WTC11 (cell line): ENCODE measurements around the gene ZNF585A. TPM values are rescaled to one million over a fixed set of nuclear protein-coding genes. Genes with fewer than 3 reads are reported as not detected.
"Not testable (repeated sequence)": the region's sequence is repeated elsewhere in the genome, so short reads cannot be mapped to it uniquely, and the experiment has no call there.

Experiments used
- ATAC-seq: fragments of 200-7000 bp; cut with Tn5 transposase; 2 replicates; pipeline ENCODE4 v1.10.0; 2021; ENCODE audit warnings: mild to moderate bottlenecking, moderate library complexity
- CTCF ChIA-PET: fragments of 300-600 bp; sonication (Branson Sonifier 250); formaldehyde crosslinking; loops from one replicate; lab custom pipeline; 2021; ENCODE audit warnings: antibody characterized with exemption; lab: Charles Lee
- POLR2A ChIA-PET: fragments of 350-600 bp; sonication (Branson Sonifier 250); formaldehyde crosslinking; loops from one replicate; lab custom pipeline; 2021; ENCODE audit warnings: antibody characterized with exemption; lab: Charles Lee
- DNase-seq: peaks from one replicate; pipeline ENCODE4 v3.0.0; 2021; ENCODE audit warnings: low spot score
- H3K27ac Mint-ChIP-seq: 2 replicates; pipeline ENCODE4 v1.8.0; 2021; ENCODE audit warnings: mixed read lengths
- H3K27me3 Mint-ChIP-seq: 2 replicates; pipeline ENCODE4 v1.8.0; 2021; ENCODE audit warnings: low read depth, mild to moderate bottlenecking, moderate library complexity, mixed read lengths
- H3K36me3 Mint-ChIP-seq: 2 replicates; pipeline ENCODE4 v1.8.0; 2021; ENCODE audit warnings: mixed read lengths
- H3K4me1 Mint-ChIP-seq: 2 replicates; pipeline ENCODE4 v1.8.0; 2022; ENCODE audit warnings: mixed read lengths
- H3K4me3 Mint-ChIP-seq: 2 replicates; pipeline ENCODE4 v1.8.0; 2021; ENCODE audit warnings: mild to moderate bottlenecking, moderate library complexity, mixed read lengths
- H3K9me3 Mint-ChIP-seq: 2 replicates; pipeline ENCODE4 v1.8.0; 2021; ENCODE audit warnings: mixed read lengths
- EMX1 ChIP-seq: fragments of 250-450 bp; sonication (Bioruptor Pico); IDR thresholded peaks from 2 replicates; pipeline ENCODE4 v1.8.0; 2021; ENCODE audit warnings: mild to moderate bottlenecking
- FOXP1 ChIP-seq: sonication (generic); formaldehyde crosslinking; IDR thresholded peaks from 2 replicates; pipeline ENCODE4 v1.8.0; 2022; ENCODE audit warnings: missing genetic modification reagents, mild to moderate bottlenecking, moderate library complexity, borderline replicate concordance
- GABPB1 ChIP-seq: sonication (generic); formaldehyde crosslinking; IDR thresholded peaks from 2 replicates; pipeline ENCODE4 v1.8.1; 2023; ENCODE audit warnings: mild to moderate bottlenecking, missing genetic modification reagents
- JAZF1 ChIP-seq: fragments of 250-450 bp; sonication (Bioruptor Pico); IDR thresholded peaks from 2 replicates; pipeline ENCODE4 v1.9.0; 2021; ENCODE audit warnings: moderate library complexity, mild to moderate bottlenecking, inconsistent platforms
- JUN ChIP-seq: sonication (generic); formaldehyde crosslinking; IDR thresholded peaks from 2 replicates; pipeline ENCODE4 v1.8.0; 2023; ENCODE audit warnings: mild to moderate bottlenecking, missing genetic modification reagents
- NFATC4 ChIP-seq: fragments of 250-450 bp; sonication (Bioruptor Pico); IDR thresholded peaks from 2 replicates; pipeline ENCODE4 v1.9.0; 2021; ENCODE audit warnings: mild to moderate bottlenecking
- NFE2L1 ChIP-seq: sonication (generic); formaldehyde crosslinking; IDR thresholded peaks from 2 replicates; pipeline ENCODE4 v1.8.1; 2023; ENCODE audit warnings: missing genetic modification reagents
- PRRX2 ChIP-seq: fragments of 250-450 bp; sonication (Bioruptor Pico); IDR thresholded peaks from 2 replicates; pipeline ENCODE4 v1.8.0; 2021; ENCODE audit warnings: mild to moderate bottlenecking
- RELA ChIP-seq: sonication (generic); formaldehyde crosslinking; IDR thresholded peaks from 2 replicates; pipeline ENCODE4 v1.8.1; 2022; ENCODE audit warnings: missing genetic modification reagents, mild to moderate bottlenecking, borderline replicate concordance
- SMAD4 ChIP-seq: sonication (generic); formaldehyde crosslinking; IDR thresholded peaks from 2 replicates; pipeline ENCODE4 v1.8.0; 2022; ENCODE audit warnings: mild to moderate bottlenecking, missing genetic modification reagents
- SOX15 ChIP-seq: fragments of 250-450 bp; sonication (Bioruptor Pico); IDR thresholded peaks from 2 replicates; pipeline ENCODE4 v1.9.0; 2021; ENCODE audit warnings: mild to moderate bottlenecking
- SP1 ChIP-seq: sonication (generic); formaldehyde crosslinking; conservative IDR thresholded peaks from 2 replicates; pipeline ENCODE4 v1.8.1; 2022; ENCODE audit warnings: missing genetic modification reagents
- TCF7 ChIP-seq: sonication (generic); formaldehyde crosslinking; IDR thresholded peaks from 2 replicates; pipeline ENCODE4 v1.8.0; 2022; ENCODE audit warnings: mild to moderate bottlenecking, low read depth, missing genetic modification reagents, moderate library complexity
- ZNF138 ChIP-seq: sonication (generic); formaldehyde crosslinking; conservative IDR thresholded peaks from 2 replicates; pipeline ENCODE4 v1.8.1; 2022; ENCODE audit warnings: mild to moderate bottlenecking, moderate library complexity, missing genetic modification reagents
- ZNF219 ChIP-seq: sonication (generic); formaldehyde crosslinking; IDR thresholded peaks from 2 replicates; pipeline ENCODE4 v1.8.0; 2023; ENCODE audit warnings: missing genetic modification reagents, mild to moderate bottlenecking, borderline replicate concordance
- ZNF232 ChIP-seq: sonication (generic); formaldehyde crosslinking; IDR thresholded peaks from 2 replicates; pipeline ENCODE4 v1.8.0; 2022; ENCODE audit warnings: mild to moderate bottlenecking, missing genetic modification reagents
- ZNF396 ChIP-seq: fragments of 250-450 bp; sonication (Bioruptor Pico); IDR thresholded peaks from 2 replicates; pipeline ENCODE4 v1.8.0; 2021; ENCODE audit warnings: mild to moderate bottlenecking, moderate library complexity, borderline replicate concordance
- ZNF416 ChIP-seq: fragments of 250-450 bp; sonication (Bioruptor Pico); IDR thresholded peaks from 2 replicates; pipeline ENCODE4 v1.9.0; 2021; ENCODE audit warnings: mild to moderate bottlenecking, inconsistent platforms
- ZNF423 ChIP-seq: fragments of 250-450 bp; sonication (Bioruptor Pico); IDR thresholded peaks from 2 replicates; pipeline ENCODE4 v2.1.2; 2022; ENCODE audit warnings: mild to moderate bottlenecking, moderate library complexity
- ZNF671 ChIP-seq: fragments of 250-450 bp; sonication (Bioruptor Pico); IDR thresholded peaks from 2 replicates; pipeline ENCODE4 v1.8.0; 2021; ENCODE audit warnings: mild to moderate bottlenecking
- total RNA-seq: library from RNA; stranded (reverse); gene quantifications from 3 replicates; pipeline ENCODE4 v1.2.3, GENCODE V29; 2021
- TF ChIP-seq, protein P1 (sequence below): sonication (generic); formaldehyde crosslinking; IDR thresholded peaks from 2 replicates; pipeline ENCODE4 v1.8.1; 2022; ENCODE audit warnings: missing genetic modification reagents, borderline replicate concordance
- TF ChIP-seq, protein P2 (sequence below): sonication (generic); formaldehyde crosslinking; IDR thresholded peaks from 2 replicates; pipeline ENCODE4 v1.8.1; 2022; ENCODE audit warnings: mild to moderate bottlenecking, missing genetic modification reagents, moderate library complexity, borderline replicate concordance
- TF ChIP-seq, protein P3 (sequence below): sonication (generic); formaldehyde crosslinking; IDR thresholded peaks from 2 replicates; pipeline ENCODE4 v1.8.1; 2023; ENCODE audit warnings: mild to moderate bottlenecking, missing genetic modification reagents, moderate library complexity
- TF ChIP-seq, protein P4 (sequence below): sonication (generic); formaldehyde crosslinking; IDR thresholded peaks from 2 replicates; pipeline ENCODE4 v1.8.0; 2022; ENCODE audit warnings: mild to moderate bottlenecking, missing genetic modification reagents
- TF ChIP-seq, protein P5 (sequence below): fragments of 250-450 bp; sonication (Bioruptor Pico); IDR thresholded peaks from 2 replicates; pipeline ENCODE4 v1.9.0; 2021; ENCODE audit warnings: mild to moderate bottlenecking
- TF ChIP-seq, protein P6 (sequence below): fragments of 250-450 bp; sonication (Bioruptor Pico); IDR thresholded peaks from 2 replicates; pipeline ENCODE4 v2.1.2; 2022; ENCODE audit warnings: mild to moderate bottlenecking, moderate library complexity

The ZNF585A gene
- total RNA-seq, 1 experiment from 2014 or later: 18.2 TPM

DNA sequence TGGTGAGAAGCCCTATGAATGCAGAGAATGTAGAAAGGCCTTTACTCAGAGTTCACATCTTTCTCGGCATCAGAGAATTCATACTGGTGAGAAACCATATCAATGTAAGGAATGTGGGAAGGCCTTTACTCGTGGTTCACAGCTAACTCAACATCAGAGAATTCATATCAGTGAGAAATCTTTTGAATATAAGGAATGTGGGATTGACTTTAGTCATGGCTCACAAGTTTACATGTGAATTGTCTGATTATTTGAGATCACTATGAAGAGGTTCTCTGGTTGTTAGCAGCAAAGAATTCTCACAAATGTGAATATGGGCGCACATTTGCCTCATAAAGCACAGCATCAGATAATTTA lies 43.7 kb downstream of the ZNF585A start:
- TF ChIP-seq GABPB1 (CRISPR knock-in tag) (no peak), NFATC4 (no peak), TCF7 (no peak), ZNF416 (CRISPR knock-in tag) (no peak), ZNF232 (no peak), NFE2L1 (CRISPR knock-in tag) (no peak), SP1 (CRISPR knock-in tag) (no peak), PRRX2 (CRISPR knock-in tag) (no peak), ZNF671 (no peak), JAZF1 (CRISPR knock-in tag) (no peak), ZNF423 (no peak), JUN (CRISPR knock-in tag) (no peak), ZNF138 (CRISPR knock-in tag) (no peak), SMAD4 (CRISPR knock-in tag) (no peak), ZNF396 (CRISPR knock-in tag) (no peak), ZNF219 (CRISPR knock-in tag) (no peak)
- TF ChIP-seq, protein P1, sequence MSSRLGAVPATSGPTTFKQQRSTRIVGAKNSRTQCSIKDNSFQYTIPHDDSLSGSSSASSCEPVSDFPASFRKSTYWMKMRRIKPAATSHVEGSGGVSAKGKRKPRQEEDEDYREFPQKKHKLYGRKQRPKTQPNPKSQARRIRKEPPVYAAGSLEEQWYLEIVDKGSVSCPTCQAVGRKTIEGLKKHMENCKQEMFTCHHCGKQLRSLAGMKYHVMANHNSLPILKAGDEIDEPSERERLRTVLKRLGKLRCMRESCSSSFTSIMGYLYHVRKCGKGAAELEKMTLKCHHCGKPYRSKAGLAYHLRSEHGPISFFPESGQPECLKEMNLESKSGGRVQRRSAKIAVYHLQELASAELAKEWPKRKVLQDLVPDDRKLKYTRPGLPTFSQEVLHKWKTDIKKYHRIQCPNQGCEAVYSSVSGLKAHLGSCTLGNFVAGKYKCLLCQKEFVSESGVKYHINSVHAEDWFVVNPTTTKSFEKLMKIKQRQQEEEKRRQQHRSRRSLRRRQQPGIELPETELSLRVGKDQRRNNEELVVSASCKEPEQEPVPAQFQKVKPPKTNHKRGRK (CRISPR knock-in tag): no peak
- TF ChIP-seq, protein P2, sequence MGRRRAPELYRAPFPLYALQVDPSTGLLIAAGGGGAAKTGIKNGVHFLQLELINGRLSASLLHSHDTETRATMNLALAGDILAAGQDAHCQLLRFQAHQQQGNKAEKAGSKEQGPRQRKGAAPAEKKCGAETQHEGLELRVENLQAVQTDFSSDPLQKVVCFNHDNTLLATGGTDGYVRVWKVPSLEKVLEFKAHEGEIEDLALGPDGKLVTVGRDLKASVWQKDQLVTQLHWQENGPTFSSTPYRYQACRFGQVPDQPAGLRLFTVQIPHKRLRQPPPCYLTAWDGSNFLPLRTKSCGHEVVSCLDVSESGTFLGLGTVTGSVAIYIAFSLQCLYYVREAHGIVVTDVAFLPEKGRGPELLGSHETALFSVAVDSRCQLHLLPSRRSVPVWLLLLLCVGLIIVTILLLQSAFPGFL: no peak
- TF ChIP-seq, protein P3, sequence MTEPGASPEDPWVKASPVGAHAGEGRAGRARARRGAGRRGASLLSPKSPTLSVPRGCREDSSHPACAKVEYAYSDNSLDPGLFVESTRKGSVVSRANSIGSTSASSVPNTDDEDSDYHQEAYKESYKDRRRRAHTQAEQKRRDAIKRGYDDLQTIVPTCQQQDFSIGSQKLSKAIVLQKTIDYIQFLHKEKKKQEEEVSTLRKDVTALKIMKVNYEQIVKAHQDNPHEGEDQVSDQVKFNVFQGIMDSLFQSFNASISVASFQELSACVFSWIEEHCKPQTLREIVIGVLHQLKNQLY: no peak
- TF ChIP-seq, protein P4, sequence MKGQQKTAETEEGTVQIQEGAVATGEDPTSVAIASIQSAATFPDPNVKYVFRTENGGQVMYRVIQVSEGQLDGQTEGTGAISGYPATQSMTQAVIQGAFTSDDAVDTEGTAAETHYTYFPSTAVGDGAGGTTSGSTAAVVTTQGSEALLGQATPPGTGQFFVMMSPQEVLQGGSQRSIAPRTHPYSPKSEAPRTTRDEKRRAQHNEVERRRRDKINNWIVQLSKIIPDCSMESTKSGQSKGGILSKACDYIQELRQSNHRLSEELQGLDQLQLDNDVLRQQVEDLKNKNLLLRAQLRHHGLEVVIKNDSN: no peak
- Mint-ChIP-seq H3K27ac (no peak overlapping the region), H3K4me1 (no peaks in the 10 kb centered on the region), H3K27me3 (peaks cover 51% of the 10 kb centered on the region), H3K4me3 (no peak overlapping the region), H3K9me3 (peaks cover 99% of the 10 kb centered on the region), H3K36me3 (peaks cover 96% of the 10 kb centered on the region)
- ChIA-PET CTCF (no interaction called here), POLR2A (no interaction called here)
- no peak for ATAC-seq
- DNase-seq: no peak

DNA sequence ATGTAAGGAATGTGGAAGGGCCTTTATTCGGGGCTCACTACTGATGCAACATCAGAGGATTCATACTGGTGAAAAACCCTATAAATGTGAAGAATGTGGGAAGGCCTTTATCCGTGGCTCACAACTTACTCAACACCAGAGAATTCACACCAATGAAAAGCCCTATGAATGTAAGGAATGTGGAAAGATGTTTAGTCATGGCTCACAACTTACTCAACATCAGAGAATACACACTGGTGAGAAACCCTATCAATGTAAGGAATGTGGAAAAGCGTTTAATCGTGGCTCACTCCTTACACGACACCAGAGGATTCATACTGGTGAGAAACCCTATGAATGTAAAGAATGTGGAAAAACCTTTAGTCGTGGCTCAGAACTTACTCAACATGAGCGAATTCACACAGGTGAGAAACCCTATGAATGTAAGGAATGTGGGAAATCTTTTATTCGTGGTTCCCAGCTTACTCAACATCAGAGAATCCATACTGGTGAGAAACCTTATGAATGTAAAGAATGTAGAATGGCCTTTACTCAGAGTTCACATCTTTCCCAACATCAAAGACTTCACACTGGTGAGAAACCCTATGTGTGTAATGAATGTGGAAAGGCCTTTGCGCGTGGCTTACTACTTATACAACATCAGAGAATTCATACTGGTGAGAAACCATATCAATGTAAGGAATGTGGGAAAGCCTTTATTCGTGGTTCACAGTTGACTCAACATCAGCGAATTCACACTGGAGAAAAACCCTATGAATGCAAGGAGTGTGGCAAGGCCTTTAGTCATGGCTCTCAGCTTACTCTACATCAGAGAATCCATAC lies 44.3 kb downstream of the ZNF585A start:
- POLR2A ChIA-PET: no interaction called here
- no peak overlapping the region for H3K27ac Mint-ChIP-seq
- CTCF ChIA-PET: no interaction called here
- no peak for DNase-seq
- TF ChIP-seq EMX1 (CRISPR knock-in tag) (no peak), SP1 (CRISPR knock-in tag) (no peak), RELA (CRISPR knock-in tag) (no peak), FOXP1 (no peak), SOX15 (CRISPR knock-in tag) (no peak)
- TF ChIP-seq, protein P5, sequence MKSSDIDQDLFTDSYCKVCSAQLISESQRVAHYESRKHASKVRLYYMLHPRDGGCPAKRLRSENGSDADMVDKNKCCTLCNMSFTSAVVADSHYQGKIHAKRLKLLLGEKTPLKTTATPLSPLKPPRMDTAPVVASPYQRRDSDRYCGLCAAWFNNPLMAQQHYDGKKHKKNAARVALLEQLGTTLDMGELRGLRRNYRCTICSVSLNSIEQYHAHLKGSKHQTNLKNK: no peak
- TF ChIP-seq, protein P6, sequence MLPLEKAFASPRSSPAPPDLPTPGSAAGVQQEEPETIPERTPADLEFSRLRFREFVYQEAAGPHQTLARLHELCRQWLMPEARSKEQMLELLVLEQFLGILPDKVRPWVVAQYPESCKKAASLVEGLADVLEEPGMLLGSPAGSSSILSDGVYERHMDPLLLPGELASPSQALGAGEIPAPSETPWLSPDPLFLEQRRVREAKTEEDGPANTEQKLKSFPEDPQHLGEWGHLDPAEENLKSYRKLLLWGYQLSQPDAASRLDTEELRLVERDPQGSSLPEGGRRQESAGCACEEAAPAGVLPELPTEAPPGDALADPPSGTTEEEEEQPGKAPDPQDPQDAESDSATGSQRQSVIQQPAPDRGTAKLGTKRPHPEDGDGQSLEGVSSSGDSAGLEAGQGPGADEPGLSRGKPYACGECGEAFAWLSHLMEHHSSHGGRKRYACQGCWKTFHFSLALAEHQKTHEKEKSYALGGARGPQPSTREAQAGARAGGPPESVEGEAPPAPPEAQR (CRISPR knock-in tag): no peak
- TF ChIP-seq, all 79 proteins: peak for 0
- Mint-ChIP-seq H3K4me3 (no peak overlapping the region), H3K27me3 (peaks cover 51% of the 10 kb centered on the region), H3K4me1 (no peaks in the 10 kb centered on the region), H3K36me3 (peaks cover 93% of the 10 kb centered on the region), H3K9me3 (peaks cover 96% of the 10 kb centered on the region)
- ATAC-seq: no peak

DNA sequence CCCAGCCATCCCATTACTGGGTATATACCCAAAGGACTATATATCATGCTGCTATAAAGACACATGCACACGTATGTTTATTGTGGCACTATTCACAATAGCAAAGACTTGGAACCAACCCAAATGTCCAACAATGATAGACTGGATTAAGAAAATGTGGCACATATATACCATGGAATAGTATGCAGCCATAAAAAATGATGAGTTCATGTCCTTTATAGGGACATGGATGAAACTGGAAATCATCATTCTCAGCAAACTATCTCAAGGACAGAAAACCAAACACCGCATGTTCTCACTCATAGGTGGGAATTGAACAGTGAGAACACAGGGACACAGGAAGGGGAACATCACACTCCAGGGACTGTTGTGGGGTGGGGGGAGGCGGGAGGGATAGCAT lies 50.4 kb downstream of the ZNF585A start:
- POLR2A ChIA-PET, CTCF ChIA-PET, DNase-seq, H3K4me3 Mint-ChIP-seq, ATAC-seq, H3K27ac Mint-ChIP-seq, H3K4me1 Mint-ChIP-seq: not testable (repeated sequence)
- H3K27me3 Mint-ChIP-seq: peaks cover 28% of the 10 kb centered on the region
- H3K36me3 Mint-ChIP-seq: peaks cover 66% of the 10 kb centered on the region
- peaks cover 73% of the 10 kb centered on the region for H3K9me3 Mint-ChIP-seq
